ENCODE measurements around the gene SLC8A2. TPM values are rescaled to one million over a fixed set of nuclear protein-coding genes. Genes with fewer than 3 reads are reported as not detected.

SLC8A2 gene
- total RNA-seq, 1 donor from 2014 or later: 0.30 TPM

- H3K4me1 ChIP-seq: peaks cover 93% of the 10 kb centered on the region
- no peaks in the 10 kb centered on the region for H3K9me3 ChIP-seq (replicated peaks)
- TF ChIP-seq CTCF (IDR thresholded peaks at IDR 0.05; ENCODE audit: borderline replicate concordance): peak; percentile 1
- H3K27ac ChIP-seq (replicated peaks): peak overlapping the region; percentile 97
- no peaks in the 10 kb centered on the region for H3K27me3 ChIP-seq (ENCODE audit: low read depth)
- intact Hi-C loops (cut with micrococcal nuclease): no loop called here
- H3K36me3 ChIP-seq: no peaks in the 10 kb centered on the region
- peak; percentile 63 for DNase-seq
- H3K4me3 ChIP-seq: peak overlapping the region; percentile 99
These were observed 39.4 kb upstream of the SLC8A2 start for GRCh38 chr19:47511128-47511517.

GRCh38 chr19:47510516-47511127 lies 38.9 kb upstream of the SLC8A2 start:
- Histone ChIP-seq H3K36me3 (no peaks in the 10 kb centered on the region), H3K27ac (replicated peaks) (peak overlapping the region; percentile 97), H3K27me3 (ENCODE audit: low read depth) (no peaks in the 10 kb centered on the region), H3K4me3 (peak overlapping the region; percentile 99), H3K4me1 (peaks cover 93% of the 10 kb centered on the region), H3K9me3 (replicated peaks) (no peaks in the 10 kb centered on the region)
- DNase-seq: no peak
- intact Hi-C loops (cut with micrococcal nuclease): no loop called here
- TF ChIP-seq CTCF (IDR thresholded peaks at IDR 0.05; ENCODE audit: borderline replicate concordance): peak; percentile 15

- Histone ChIP-seq H3K4me1 (peaks cover 97% of the 10 kb centered on the region), H3K9me3 (replicated peaks) (no peaks in the 10 kb centered on the region), H3K4me3 (peak overlapping the region; percentile 99), H3K27ac (replicated peaks) (peak overlapping the region; percentile 97), H3K36me3 (no peaks in the 10 kb centered on the region), H3K27me3 (ENCODE audit: low read depth) (no peaks in the 10 kb centered on the region)
- no peak for TF ChIP-seq CTCF (IDR thresholded peaks at IDR 0.05; ENCODE audit: borderline replicate concordance)
- intact Hi-C loops (cut with micrococcal nuclease): no loop called here
- no peak for DNase-seq
These were observed 38.3 kb upstream of the SLC8A2 start for GRCh38 chr19:47509973-47510372.

GRCh38 chr19:47509170-47509847 lies 37.6 kb upstream of the SLC8A2 start:
- Histone ChIP-seq H3K36me3 (no peaks in the 10 kb centered on the region), H3K4me3 (peak overlapping the region; percentile 99), H3K4me1 (peaks cover 92% of the 10 kb centered on the region), H3K9me3 (replicated peaks) (no peaks in the 10 kb centered on the region), H3K27ac (replicated peaks) (peak overlapping the region; percentile 97), H3K27me3 (ENCODE audit: low read depth) (no peaks in the 10 kb centered on the region)
- intact Hi-C loops (cut with micrococcal nuclease): no loop called here
- TF ChIP-seq CTCF (IDR thresholded peaks at IDR 0.05; ENCODE audit: borderline replicate concordance): no peak
- no peak for DNase-seq

GRCh38 chr19:47508721-47509120 lies 37.0 kb upstream of the SLC8A2 start:
- intact Hi-C loops (cut with micrococcal nuclease): no loop called here
- no peak for TF ChIP-seq CTCF (IDR thresholded peaks at IDR 0.05; ENCODE audit: borderline replicate concordance)
- Histone ChIP-seq H3K27me3 (ENCODE audit: low read depth) (no peaks in the 10 kb centered on the region), H3K36me3 (peaks cover 6% of the 10 kb centered on the region), H3K4me3 (no peak overlapping the region), H3K4me1 (peaks cover 91% of the 10 kb centered on the region), H3K27ac (replicated peaks) (peak overlapping the region; percentile 81), H3K9me3 (replicated peaks) (no peaks in the 10 kb centered on the region)
- no peak for DNase-seq
